Lung (tissue), 12 donors: ENCODE results near the gene ZSCAN2. TPM values are rescaled to one million over a fixed set of nuclear protein-coding genes. Genes with fewer than 3 reads are reported as not detected.
A peak's percentile ranks its signal among the peaks of the same experiment; 100 is the strongest.
"Not testable (repeated sequence)": the region's sequence is repeated elsewhere in the genome, so short reads cannot be mapped to it uniquely, and the experiment has no call there.

Experiments
- ATAC-seq: fragments of 200-7000 bp; cut with Tn5 transposase; one replicate; pipeline ENCODE4 v1.9.1; 2020; ENCODE audit warnings: moderate number of reproducible peaks; ENCODE audit not compliant: insufficient read depth, low FRiP score
- DNase-seq, 3 donors: peaks; one replicate each; pipeline ENCODE4 v3.0.0-alpha.2; 2013 to 2017
- H3K27ac ChIP-seq, 2 donors: one replicate each; pipeline ENCODE4 v1.5.1; 2013; ENCODE audit warnings: mild to moderate bottlenecking in 2 of 2, moderate library complexity in 2 of 2, control low read depth in 1 of 2, inconsistent platforms in 1 of 2, low read depth in 1 of 2, low read length in 1 of 2
- H3K27me3 ChIP-seq, 3 donors: one replicate each; pipeline ENCODE4 v1.5.1; 2013; ENCODE audit warnings: low read length in 2 of 3; ENCODE audit not compliant: control insufficient read depth in 3 of 3, insufficient read depth in 3 of 3
- H3K36me3 ChIP-seq, 4 donors: one replicate each; pipeline ENCODE4 v1.5.1; 2013; ENCODE audit warnings: low read length in 4 of 4, mild to moderate bottlenecking in 1 of 4, moderate library complexity in 1 of 4; ENCODE audit not compliant: control insufficient read depth in 4 of 4, insufficient read depth in 4 of 4
- H3K4me1 ChIP-seq, 5 donors: one replicate each; pipeline ENCODE4 v1.5.1; 2013; ENCODE audit warnings: low read length in 5 of 5, mild to moderate bottlenecking in 2 of 5, moderate library complexity in 1 of 5; ENCODE audit not compliant: control insufficient read depth in 5 of 5, insufficient read depth in 5 of 5
- H3K4me3 ChIP-seq: one replicate; pipeline ENCODE4 v1.5.1; 2013; ENCODE audit warnings: mild to moderate bottlenecking, control low read depth, moderate library complexity
- H3K9ac ChIP-seq, 2 donors: one replicate each; pipeline ENCODE4 v1.5.1; 2013; ENCODE audit warnings: low read length in 2 of 2, control low read depth in 1 of 2; ENCODE audit not compliant: insufficient read depth in 1 of 2
- H3K9me3 ChIP-seq, 4 donors: one replicate each; pipeline ENCODE4 v1.5.1; 2013; ENCODE audit warnings: low read length in 3 of 4, mild to moderate bottlenecking in 1 of 4, moderate library complexity in 1 of 4; ENCODE audit not compliant: control insufficient read depth in 4 of 4, insufficient read depth in 3 of 4
- CTCF ChIP-seq: IDR thresholded peaks from 2 replicates; pipeline ENCODE4 v1.5.1; 2012; ENCODE audit warnings: mild to moderate bottlenecking; ENCODE audit errors: control extremely low read depth, extremely low read depth
- WGBS, 2 donors: extraction: QIAGEN DNeasy Blood & Tissue Kit; methylation state at CpG; one replicate each; pipeline ENCODE4 v1.1.7; 2013; 5-methylcytosine and 5-hydroxymethylcytosine counted together
- polyA plus RNA-seq, 2 donors: library from polyadenylated mRNA; stranded (reverse); fragments of 200-250 nt; gene quantifications; one replicate each; pipeline ENCODE4 v1.2.1, GENCODE V29; 2013
- total RNA-seq, 2 donors: library from RNA; depleted of rRNA in 1 of 2; stranded (reverse); fragments of >200 nt in 1 of 2; gene quantifications; one replicate each; pipeline ENCODE4 v1.2.1, GENCODE V29; 2014 to 2021
- donor health status: control.
- donor health status: control.
- donor health status: Bipolar disorder and iron deficiency.
- donor health status: healthy.
- donor health status: DM: yes; HTN: yes; CAD: no.

ZSCAN2 gene
- total and polyA plus RNA-seq, 4 donors, result 2.5 to 12.8 (median 4.3) TPM

DNA sequence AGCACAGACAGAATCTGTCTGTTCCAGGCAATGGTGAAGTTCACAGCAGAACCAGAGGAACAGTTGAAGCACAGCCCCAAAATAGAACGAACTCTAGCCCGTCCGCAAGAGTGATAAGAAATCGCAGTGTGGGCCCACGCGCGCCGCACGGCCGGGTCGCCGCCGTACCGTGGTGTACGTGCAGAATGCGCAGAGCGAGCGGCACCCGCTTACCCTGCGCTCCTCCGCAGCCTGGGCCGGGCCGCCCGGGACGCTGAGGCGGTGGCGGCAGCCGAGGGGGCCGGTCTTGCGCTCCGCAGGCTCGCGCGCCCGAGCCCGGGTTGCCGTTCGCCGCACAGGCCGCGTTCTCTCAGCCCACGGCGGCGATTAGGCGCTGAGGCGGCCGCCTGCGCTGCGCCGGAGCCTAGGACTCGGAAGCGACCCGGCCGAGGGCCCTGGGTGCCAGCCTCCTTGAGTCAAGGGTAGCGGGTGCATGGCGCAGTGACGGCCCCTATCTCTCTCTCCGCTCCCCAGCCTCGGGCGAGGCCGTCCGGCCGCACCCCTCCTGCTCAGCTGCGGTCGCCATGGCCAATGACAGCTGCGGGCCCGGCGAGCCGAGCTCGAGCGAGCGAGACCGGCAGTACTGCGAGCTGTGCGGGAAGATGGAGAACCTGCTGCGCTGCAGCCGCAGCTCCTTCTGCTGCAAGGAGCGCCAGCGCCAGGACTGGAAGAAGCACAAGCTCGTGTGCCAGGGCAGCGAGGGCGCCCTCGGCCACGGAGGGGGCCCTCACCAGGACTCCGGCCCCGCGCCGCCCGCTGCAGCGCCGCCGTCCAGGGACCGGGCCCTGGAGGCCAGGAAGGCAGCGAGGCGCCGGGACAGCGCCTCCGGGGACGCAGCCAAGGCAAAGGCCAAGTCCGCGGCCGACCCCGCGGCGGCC, 32.8 kb downstream of the ZSCAN2 start:
- peaks cover 8 to 20% (median 10%) of the 10 kb centered on the region in 4 donors for H3K36me3 ChIP-seq
- DNase-seq, result peak; percentile 81 to 86 (median 83)
- peak overlapping the region; percentile 85 for H3K4me3 ChIP-seq
- H3K4me1 ChIP-seq, result peaks cover 8 to 30% (median 13%) of the 10 kb centered on the region in 5 donors
- TF ChIP-seq CTCF, result no peak
- no peaks in the 10 kb centered on the region for H3K9me3 ChIP-seq
- peak overlapping the region; percentile 90 to 95 for H3K27ac ChIP-seq
- ATAC-seq, result peak; percentile 71
- peak overlapping the region; percentile 31 to 88 for H3K9ac ChIP-seq
- no peaks in the 10 kb centered on the region for H3K27me3 ChIP-seq
- WGBS, 2 donors, result 0 to 1% methylated on average over 76 to 105 of the region's 105 CpGs

DNA sequence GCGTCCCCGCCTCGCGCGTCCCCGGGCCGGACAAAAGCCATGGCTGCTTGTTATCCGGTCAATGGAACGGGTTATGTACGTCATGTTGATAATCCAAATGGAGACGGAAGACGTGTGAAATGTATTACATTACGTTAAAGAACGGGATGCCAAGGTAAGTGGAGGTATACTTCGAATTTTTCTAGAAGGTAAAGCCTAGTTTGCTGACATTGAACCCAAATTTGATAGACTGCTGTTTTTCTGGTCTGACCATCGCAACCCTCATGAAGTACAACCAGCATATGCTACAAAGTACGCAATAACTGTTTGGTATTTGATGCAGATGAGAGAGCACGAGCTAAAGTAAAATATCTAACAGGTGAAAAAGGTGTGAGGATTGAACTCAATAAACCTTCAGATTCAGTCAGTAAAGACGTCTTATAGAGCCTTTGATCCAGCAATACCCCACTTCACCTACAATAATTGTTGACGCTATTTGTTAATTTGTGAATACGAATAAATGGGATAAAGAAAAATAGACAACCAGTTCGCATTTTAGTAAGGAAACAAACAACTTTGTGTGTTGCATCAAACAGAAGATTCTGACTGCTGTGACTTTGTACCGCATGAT, 33.5 kb downstream of the ZSCAN2 start:
- H3K27me3 ChIP-seq, result no peaks in the 10 kb centered on the region
- peak overlapping the region; percentile 90 to 95 for H3K27ac ChIP-seq
- H3K9me3 ChIP-seq, result no peaks in the 10 kb centered on the region
- peak overlapping the region; percentile 85 for H3K4me3 ChIP-seq
- peaks cover 8 to 30% (median 13%) of the 10 kb centered on the region in 5 donors for H3K4me1 ChIP-seq
- H3K9ac ChIP-seq, result peak overlapping the region in 1 of 2 donors; percentile 61
- TF ChIP-seq CTCF, result no peak
- H3K36me3 ChIP-seq, result peaks cover 8 to 21% (median 11%) of the 10 kb centered on the region in 4 donors
- no peak for DNase-seq
- ATAC-seq, result no peak
- 33 to 36% methylated on average over 23 of the region's 23 CpGs for WGBS, 2 donors

DNA sequence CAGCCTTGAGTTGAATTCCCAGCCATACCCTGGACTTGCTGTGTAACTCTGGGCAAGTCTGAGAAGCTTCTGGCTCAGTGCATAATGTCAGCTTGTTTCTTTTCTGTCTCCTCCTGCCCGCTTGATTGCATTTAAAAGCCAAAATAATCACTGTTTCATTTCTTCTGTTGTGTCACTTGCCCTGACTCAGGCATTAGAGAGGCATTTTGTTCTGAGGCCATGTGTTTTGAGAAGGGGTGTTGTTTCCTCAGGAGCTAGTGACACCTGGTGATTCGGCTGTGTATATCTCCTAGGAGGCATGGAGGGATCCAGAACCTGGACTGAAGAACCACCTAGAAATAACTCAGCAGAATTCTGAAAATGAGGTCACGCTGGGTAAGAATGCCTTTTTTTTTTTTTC, 37.3 kb downstream of the ZSCAN2 start:
- Histone ChIP-seq H3K4me1 (peaks cover 0 to 11% (median 3%) of the 10 kb centered on the region in 5 donors), H3K9me3 (no peaks in the 10 kb centered on the region), H3K27me3 (no peaks in the 10 kb centered on the region), H3K36me3 (peaks cover 21 to 40% (median 36%) of the 10 kb centered on the region in 4 donors), H3K9ac (no peak overlapping the region), H3K4me3 (no peak overlapping the region), H3K27ac (no peak overlapping the region)
- WGBS, 2 donors, result 73 to 83% methylated on average over 3 of the region's 3 CpGs
- ATAC-seq (no peak), DNase-seq (no peak)
- no peak for TF ChIP-seq CTCF

DNA sequence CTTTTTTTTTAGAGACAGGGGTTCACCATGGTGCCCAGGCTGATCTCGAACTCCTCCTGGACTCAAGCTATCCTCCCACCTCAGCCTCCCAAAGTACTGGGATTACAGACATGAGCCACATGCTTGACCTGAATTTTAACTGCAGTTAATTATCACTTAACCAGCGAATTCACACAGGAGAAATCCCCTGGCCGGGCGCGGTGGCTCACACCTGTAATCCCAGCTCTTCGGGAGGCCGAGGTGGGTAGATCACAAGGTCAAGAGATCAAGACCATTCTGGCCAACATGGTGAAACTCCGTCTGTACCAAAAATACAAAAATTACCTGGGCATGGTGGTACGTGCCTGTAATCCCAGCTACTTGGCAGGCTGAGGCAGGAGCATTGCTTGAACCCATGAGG, 41.1 kb downstream of the ZSCAN2 start:
- H3K27ac ChIP-seq, ATAC-seq, H3K9me3 ChIP-seq, DNase-seq, H3K9ac ChIP-seq, H3K4me3 ChIP-seq, H3K4me1 ChIP-seq, H3K27me3 ChIP-seq: not testable (repeated sequence)
- peaks cover 36 to 55% (median 53%) of the 10 kb centered on the region in 4 donors for H3K36me3 ChIP-seq
- WGBS, 2 donors, result 95 to 96% methylated on average over 9 of the region's 9 CpGs

DNA sequence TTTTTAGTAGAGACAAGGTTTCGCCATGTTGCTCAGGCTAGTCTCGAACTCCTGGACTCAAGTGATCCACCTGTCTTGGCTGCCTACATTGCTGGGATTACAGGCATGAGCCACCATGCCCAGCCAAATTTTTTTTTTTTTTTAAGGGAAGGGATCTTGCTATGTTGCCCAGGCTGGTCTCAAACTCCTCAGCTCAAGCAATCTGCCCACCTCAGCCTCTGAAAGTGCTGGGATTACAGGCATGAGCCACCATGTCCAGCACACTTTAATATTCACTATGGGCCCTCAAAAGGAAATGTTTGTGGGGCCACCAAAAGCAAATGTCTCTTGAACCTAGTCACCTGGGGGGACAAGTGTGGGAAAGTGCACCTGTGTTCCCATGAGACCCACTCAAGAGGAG, 41.8 kb downstream of the ZSCAN2 start:
- not testable (repeated sequence) for H3K27ac ChIP-seq, H3K27me3 ChIP-seq, H3K4me1 ChIP-seq, ATAC-seq, DNase-seq, H3K9me3 ChIP-seq, H3K9ac ChIP-seq, H3K4me3 ChIP-seq
- peaks cover 39 to 59% (median 52%) of the 10 kb centered on the region in 4 donors for H3K36me3 ChIP-seq
- WGBS, 2 donors, result 48 to 82% methylated on average over 2 of the region's 2 CpGs
